IMR-90 (cell line): ENCODE data around the gene KRTAP5-3.
"Not testable (repeated sequence)": the region's sequence is repeated elsewhere in the genome, so short reads cannot be mapped to it uniquely, and the experiment has no call there.

Experiments used
- BHLHE40 ChIP-seq: fragments of 150-350 bp; IDR thresholded peaks from 2 replicates; pipeline ENCODE4 v1.6.1; 2016; ENCODE audit warnings: mild to moderate bottlenecking, low read depth, low read length
- CEBPB ChIP-seq: IDR thresholded peaks from 2 replicates; pipeline ENCODE4 v1.6.1; 2012; ENCODE audit warnings: low read depth, low read length, improper control_type of control experiment
- CTCF ChIP-seq: conservative IDR thresholded peaks from 2 replicates; pipeline ENCODE4 v1.5.1; 2012; ENCODE audit warnings: mild to moderate bottlenecking, low read depth, low read length, improper control_type of control experiment
- FOS ChIP-seq: fragments of 150-350 bp; IDR thresholded peaks from 2 replicates; pipeline ENCODE4 v1.6.1; 2016; ENCODE audit warnings: low read depth, low read length
- MAFK ChIP-seq: IDR thresholded peaks from 2 replicates; pipeline ENCODE4 v1.6.1; 2012; ENCODE audit warnings: low read depth, low read length, improper control_type of control experiment
- MXI1 ChIP-seq: IDR thresholded peaks from 2 replicates; pipeline ENCODE4 v1.6.1; 2012; ENCODE audit warnings: low read depth, mild to moderate bottlenecking, low read length, moderate library complexity, borderline replicate concordance
- NFE2L2 ChIP-seq: fragments of 150-350 bp; IDR thresholded peaks from 2 replicates; pipeline ENCODE4 v1.6.1; 2016; ENCODE audit warnings: low read depth, mild to moderate bottlenecking, low read length
- POLR2A ChIP-seq: IDR thresholded peaks from 2 replicates; pipeline ENCODE4 v1.6.1; 2012; ENCODE audit warnings: mild to moderate bottlenecking, low read depth, low read length
- RAD21 ChIP-seq: IDR thresholded peaks from 2 replicates; pipeline ENCODE4 v1.6.1; 2012; ENCODE audit warnings: low read length, improper control_type of control experiment
- RCOR1 ChIP-seq: IDR thresholded peaks from 2 replicates; pipeline ENCODE4 v1.6.1; 2012; ENCODE audit warnings: mild to moderate bottlenecking, low read length, improper control_type of control experiment; ENCODE audit not compliant: insufficient replicate concordance
- RFX5 ChIP-seq: IDR thresholded peaks from 2 replicates; pipeline ENCODE4 v1.8.0; 2012; ENCODE audit warnings: low read depth, mild to moderate bottlenecking, low read length, moderate library complexity
- SMC3 ChIP-seq: fragments of 150-350 bp; IDR thresholded peaks from 2 replicates; pipeline ENCODE4 v1.6.1; 2016; ENCODE audit warnings: low read depth, mild to moderate bottlenecking, antibody characterized with exemption, low read length, moderate library complexity
- TF ChIP-seq, protein P1 (sequence below): fragments of 150-350 bp; IDR thresholded peaks from 2 replicates; pipeline ENCODE4 v1.6.1; 2017; ENCODE audit warnings: mild to moderate bottlenecking, antibody characterized with exemption, low read length, low read depth
- TF ChIP-seq, protein P2 (sequence below): fragments of 150-350 bp; IDR thresholded peaks from 2 replicates; pipeline ENCODE4 v1.6.1; 2016; ENCODE audit warnings: low read depth, mild to moderate bottlenecking, low read length, moderate library complexity, borderline replicate concordance

- TF ChIP-seq CTCF, RAD21, MXI1, FOS, CEBPB, RFX5, POLR2A, MAFK, BHLHE40, NFE2L2, SMC3, RCOR1: not testable (repeated sequence)
- TF ChIP-seq, protein P1, sequence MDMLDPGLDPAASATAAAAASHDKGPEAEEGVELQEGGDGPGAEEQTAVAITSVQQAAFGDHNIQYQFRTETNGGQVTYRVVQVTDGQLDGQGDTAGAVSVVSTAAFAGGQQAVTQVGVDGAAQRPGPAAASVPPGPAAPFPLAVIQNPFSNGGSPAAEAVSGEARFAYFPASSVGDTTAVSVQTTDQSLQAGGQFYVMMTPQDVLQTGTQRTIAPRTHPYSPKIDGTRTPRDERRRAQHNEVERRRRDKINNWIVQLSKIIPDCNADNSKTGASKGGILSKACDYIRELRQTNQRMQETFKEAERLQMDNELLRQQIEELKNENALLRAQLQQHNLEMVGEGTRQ = not testable (repeated sequence)
- TF ChIP-seq, protein P2, sequence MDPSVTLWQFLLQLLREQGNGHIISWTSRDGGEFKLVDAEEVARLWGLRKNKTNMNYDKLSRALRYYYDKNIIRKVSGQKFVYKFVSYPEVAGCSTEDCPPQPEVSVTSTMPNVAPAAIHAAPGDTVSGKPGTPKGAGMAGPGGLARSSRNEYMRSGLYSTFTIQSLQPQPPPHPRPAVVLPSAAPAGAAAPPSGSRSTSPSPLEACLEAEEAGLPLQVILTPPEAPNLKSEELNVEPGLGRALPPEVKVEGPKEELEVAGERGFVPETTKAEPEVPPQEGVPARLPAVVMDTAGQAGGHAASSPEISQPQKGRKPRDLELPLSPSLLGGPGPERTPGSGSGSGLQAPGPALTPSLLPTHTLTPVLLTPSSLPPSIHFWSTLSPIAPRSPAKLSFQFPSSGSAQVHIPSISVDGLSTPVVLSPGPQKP = not testable (repeated sequence)
These were observed 2.3 kb downstream of the KRTAP5-3 start for GRCh38 chr11:1605923-1606322.
